HepG2 (cell line): ENCODE results near the gene BCAS3. TPM values are rescaled to one million over a fixed set of nuclear protein-coding genes. Genes with fewer than 3 reads are reported as not detected.

Experiments
- ATAC-seq: fragments of 200-7000 bp; cut with Tn5 transposase; 3 replicates; pipeline ENCODE4 v1.9.1; 2020; ENCODE audit warnings: mild to moderate bottlenecking, moderate library complexity
- BruUV-seq: library from RNA; stranded (reverse); fragments of 400-500 nt; replicated peaks from 2 replicates; lab custom pipeline; 2021; lab: Mats Ljungman, UMichigan
- CTCF ChIA-PET: fragments of 300-600 bp; formaldehyde crosslinking; extraction: SDS; loops from one replicate; lab custom pipeline; 2021; ENCODE audit warnings: low total read pairs, inconsistent platforms, low intra/inter-chr PET ratio; lab: Yijun Ruan, JAX
- POLR2A ChIA-PET: fragments of 350-600 bp; sonication (Branson Sonifier 250); formaldehyde crosslinking; loops from one replicate; lab custom pipeline; 2020; ENCODE audit warnings: antibody characterized with exemption, inconsistent platforms; lab: Yijun Ruan, JAX
- DNase-seq: peaks from one replicate; pipeline ENCODE4 v3.0.0-alpha.2; 2015; ENCODE audit warnings: low spot score
- FAIRE-seq: peaks from 3 replicates; lab custom pipeline; 2011; peaks lifted over from hg19 to GRCh38; lab: Jason Lieb, UNC
- H2AFZ ChIP-seq: one replicate; pipeline ENCODE4 v1.6.1; 2011; ENCODE audit warnings: low read length, inconsistent platforms
- H3K27ac ChIP-seq: fragments of 300-600 bp; 3 replicates; pipeline ENCODE4 v1.8.0; 2011; ENCODE audit warnings: mixed run types, mild to moderate bottlenecking, mixed read lengths, low read length, inconsistent platforms; ENCODE audit not compliant: insufficient read depth; ENCODE audit errors: extremely low read length
- H3K27me3 ChIP-seq, 2 experiments: fragments of 200-600 bp in 1 of 2; 2 replicates in 1 of 2; 3 replicates in 1 of 2; pipeline versions ENCODE4 v1.6.0 to v1.8.0; 2011; ENCODE audit warnings: low read length in 2 of 2, mild to moderate bottlenecking in 2 of 2, moderate library complexity in 2 of 2, inconsistent platforms in 1 of 2; ENCODE audit not compliant: insufficient read depth in 2 of 2, control insufficient read depth in 1 of 2
- H3K36me3 ChIP-seq, 2 experiments: fragments of 200-600 bp in 1 of 2; replicated peaks in 1 of 2; 2 replicates in 1 of 2; 3 replicates in 1 of 2; pipeline versions ENCODE4 v1.5.1 to v1.8.0; 2011; ENCODE audit warnings: low read length in 2 of 2, inconsistent platforms in 1 of 2; ENCODE audit not compliant: insufficient read depth in 2 of 2, control insufficient read depth in 1 of 2
- H3K4me1 ChIP-seq: 2 replicates; pipeline ENCODE4 v1.5.1; 2012; ENCODE audit warnings: low read length, inconsistent platforms; ENCODE audit not compliant: insufficient read depth
- H3K4me2 ChIP-seq: 2 replicates; pipeline ENCODE4 v1.6.0; 2011; ENCODE audit warnings: low read depth, low read length, inconsistent platforms
- H3K4me3 ChIP-seq, 3 experiments: fragments of 200-600 bp in 1 of 3; sonication (generic), shearing (Covaris generic) in 1 of 3; replicated peaks in 1 of 3; 2 replicates each; pipeline ENCODE4 v1.5.1; 2011 to 2016; ENCODE audit warnings: low read length in 3 of 3, inconsistent platforms in 2 of 3, low read depth in 2 of 3, mild to moderate bottlenecking in 2 of 3, control low read depth in 1 of 3, mixed read lengths in 1 of 3; ENCODE audit not compliant: insufficient read depth in 1 of 3
- H3K79me2 ChIP-seq: one replicate; pipeline ENCODE4 v1.6.1; 2011; ENCODE audit warnings: low read length, inconsistent platforms; ENCODE audit not compliant: insufficient read depth
- H3K9ac ChIP-seq: 2 replicates; pipeline ENCODE4 v1.6.0; 2011; ENCODE audit warnings: mild to moderate bottlenecking, low read depth, low read length, inconsistent platforms; ENCODE audit not compliant: insufficient read depth
- H3K9me3 ChIP-seq: 2 replicates; pipeline ENCODE4 v1.5.1; 2012; ENCODE audit warnings: mild to moderate bottlenecking, low read length
- H4K20me1 ChIP-seq: 2 replicates; pipeline ENCODE4 v1.6.0; 2011; ENCODE audit warnings: inconsistent platforms, mild to moderate bottlenecking, low read length, moderate library complexity; ENCODE audit not compliant: insufficient read depth
- AKAP8 ChIP-seq: sonication (generic); formaldehyde crosslinking; IDR thresholded peaks from 2 replicates; pipeline ENCODE4 v1.5.1; 2020; ENCODE audit warnings: mild to moderate bottlenecking, missing genetic modification reagents
- DMAP1 ChIP-seq: IDR thresholded peaks from 2 replicates; pipeline ENCODE4 v1.6.1; 2016
- EHMT2 ChIP-seq: fragments of 200-600 bp; sonication (generic); IDR thresholded peaks from 2 replicates; pipeline ENCODE4 v1.7.0; 2017; ENCODE audit warnings: antibody characterized with exemption, low read depth, low read length, borderline replicate concordance
- GATAD1 ChIP-seq: IDR thresholded peaks from 2 replicates; pipeline ENCODE4 v1.6.1; 2016; ENCODE audit warnings: missing genetic modification reagents, missing compliant biosample characterization
- KMT2B ChIP-seq: IDR thresholded peaks from 2 replicates; pipeline ENCODE4 v1.6.1; 2016; ENCODE audit warnings: missing genetic modification reagents, missing compliant biosample characterization
- LBX2 ChIP-seq: sonication (generic); formaldehyde crosslinking; IDR thresholded peaks from 2 replicates; pipeline ENCODE4 v1.5.0; 2020; ENCODE audit warnings: missing genetic modification reagents, mild to moderate bottlenecking, borderline replicate concordance
- NFYB ChIP-seq: sonication (generic); formaldehyde crosslinking; IDR thresholded peaks from 2 replicates; pipeline ENCODE4 v1.4.0; 2020; ENCODE audit warnings: missing genetic modification reagents
- NR0B2 ChIP-seq: sonication (generic); formaldehyde crosslinking; IDR thresholded peaks from 2 replicates; pipeline ENCODE4 v1.4.0; 2020; ENCODE audit warnings: mild to moderate bottlenecking, missing genetic modification reagents
- NR3C1 ChIP-seq: sonication (generic); formaldehyde crosslinking; IDR thresholded peaks from 2 replicates; pipeline ENCODE4 v1.4.0; 2020; ENCODE audit warnings: missing genetic modification reagents
- POGK ChIP-seq: sonication (generic); formaldehyde crosslinking; conservative IDR thresholded peaks from 2 replicates; pipeline ENCODE4 v1.8.0; 2022; ENCODE audit warnings: mild to moderate bottlenecking, moderate library complexity, missing genetic modification reagents
- RNF2 ChIP-seq: fragments of 450-650 bp; conservative IDR thresholded peaks from 2 replicates; pipeline ENCODE4 v1.6.1; 2016; ENCODE audit warnings: low read depth
- SRSF9 ChIP-seq: fragments of 200-400 bp; formaldehyde crosslinking; IDR thresholded peaks from 2 replicates; pipeline ENCODE4 v1.6.1; 2018; ENCODE audit warnings: borderline replicate concordance, mild to moderate bottlenecking, low read depth, low read length; ENCODE audit not compliant: insufficient read depth, poor library complexity, severe bottlenecking
- TMF1 ChIP-seq: sonication (generic); formaldehyde crosslinking; IDR thresholded peaks from 2 replicates; pipeline ENCODE4 v1.8.1; 2022; ENCODE audit warnings: low read depth, missing genetic modification reagents
- ZNF510 ChIP-seq: sonication (generic); formaldehyde crosslinking; IDR thresholded peaks from 2 replicates; pipeline ENCODE4 v1.4.0; 2020; ENCODE audit warnings: low read depth, mild to moderate bottlenecking, missing genetic modification reagents
- ZNF570 ChIP-seq: sonication (generic); formaldehyde crosslinking; IDR thresholded peaks from 2 replicates; pipeline ENCODE4 v1.4.0; 2020; ENCODE audit warnings: mild to moderate bottlenecking, missing genetic modification reagents, borderline replicate concordance
- ZNF850 ChIP-seq: sonication (generic); formaldehyde crosslinking; conservative IDR thresholded peaks from 2 replicates; pipeline ENCODE4 v1.9.0; 2021; ENCODE audit warnings: mild to moderate bottlenecking, missing genetic modification reagents
- ZNF879 ChIP-seq: sonication (generic); formaldehyde crosslinking; IDR thresholded peaks from 2 replicates; pipeline ENCODE4 v1.8.1; 2023; ENCODE audit warnings: missing genetic modification reagents
- ZSCAN29 ChIP-seq: sonication (generic); formaldehyde crosslinking; conservative IDR thresholded peaks from 2 replicates; pipeline ENCODE4 v1.4.0; 2020; ENCODE audit warnings: mild to moderate bottlenecking, missing genetic modification reagents
- ZSCAN9 ChIP-seq: IDR thresholded peaks from 2 replicates; pipeline ENCODE4 v1.6.1; 2016; ENCODE audit warnings: borderline replicate concordance
- WGBS: methylation state at CpG from one replicate; pipeline ENCODE4 v1.1.6; 2017; ENCODE audit warnings: low lambda C conversion rate; 5-methylcytosine and 5-hydroxymethylcytosine counted together
- in situ Hi-C: cut with HindIII; loops from 2 replicates; pipeline ENCODE4 v1.10.0; 2017; ENCODE audit warnings: low pct_unique_long_range_greater_than_20kb; ENCODE audit not compliant: extremely low pct_ligation_motif_present
- intact Hi-C: fragments of 100-400 bp; cut with micrococcal nuclease; formaldehyde crosslinking; loops from one replicate; pipeline ENCODE4 v1.10.0; 2022; ENCODE audit not compliant: unreplicated experiment
- polyA plus RNA-seq, 8 experiments: library from polyadenylated mRNA; depleted of rRNA in 3 of 8; stranded (reverse) in 7 of 8; unstranded in 1 of 8; fragments of >200 nt; fragmentation: Illumina TruSeq in 4 of 8; extraction: Trizol in 4 of 8; gene quantifications; 2 replicates each; pipeline versions ENCODE4 v1.2.1 to v1.2.3, GENCODE V29; 2011 to 2016; ENCODE audit warnings: low read depth in 4 of 8, missing spikeins in 1 of 8, mixed read lengths in 1 of 8; ENCODE audit not compliant: insufficient read depth in 1 of 8
- total RNA-seq, 5 experiments: library from RNA; depleted of rRNA; stranded (reverse); fragments of >200 nt; fragmentation: Illumina TruSeq; extraction: Trizol; gene quantifications; 2 replicates each; pipeline ENCODE4 v1.2.3, GENCODE V29; 2016; ENCODE audit warnings: low read depth in 1 of 5
- TF ChIP-seq, protein P1 (sequence below): sonication (generic); formaldehyde crosslinking; IDR thresholded peaks from 2 replicates; pipeline ENCODE4 v1.5.1; 2020; ENCODE audit warnings: mild to moderate bottlenecking, missing genetic modification reagents, moderate library complexity

Gene BCAS3
- total and polyA plus RNA-seq, 2 of the 13 experiments (the other 11 are each of a cell fraction or from before 2014, with no cell fraction given) = 10.7 to 11.2 TPM

DNA sequence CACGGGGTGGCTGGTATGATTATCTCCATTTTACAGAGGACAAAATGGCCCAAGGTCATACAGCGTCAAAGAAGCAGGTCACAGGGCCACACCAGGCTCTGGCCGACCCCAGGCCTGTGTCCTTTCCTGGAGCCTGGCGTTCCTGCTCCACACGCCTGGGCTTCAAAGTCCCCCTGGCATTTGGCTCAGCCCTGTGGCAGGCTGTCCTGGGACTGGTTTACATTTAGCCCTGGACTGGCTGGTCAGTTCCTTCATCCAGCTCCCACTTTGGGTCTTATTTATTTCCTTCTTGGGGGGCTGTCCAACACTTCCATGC, 737.2 kb downstream of the BCAS3 start:
- no peak overlapping the region for H3K4me3 ChIP-seq
- FAIRE-seq = no peak
- intact Hi-C loops = loop anchor here (5.0 kb wide), 1 partner anchor 422 kb away; no protein-coding TSS in a partner anchor
- POLR2A ChIA-PET = interaction anchor here (0.6 to 1.1 kb wide), 2 partner anchors 15 to 1427 kb away, joined by 3 to 6 read pairs; partner anchors contain the start of gene TBX2
- DNase-seq = no peak
- H3K9me3 ChIP-seq = no peaks in the 10 kb centered on the region
- H3K36me3 ChIP-seq = no peaks in the 10 kb centered on the region
- in situ Hi-C loops = loop anchor here (5.0 to 10.0 kb wide), 3 partner anchors 77 to 420 kb away; no protein-coding TSS in a partner anchor
- no peaks in the 10 kb centered on the region for H4K20me1 ChIP-seq
- no peaks in the 10 kb centered on the region for H3K79me2 ChIP-seq
- H3K27ac ChIP-seq = no peak overlapping the region
- no peaks in the 10 kb centered on the region for H3K27me3 ChIP-seq
- H2AFZ ChIP-seq = no peak overlapping the region
- CTCF ChIA-PET = interaction anchor here (1.0 kb wide), 1 partner anchor 135 kb away, joined by 3 read pairs; no protein-coding TSS in a partner anchor
- no TSS peak for BruUV-seq
- H3K4me2 ChIP-seq = peak overlapping the region; percentile 91
- peaks cover 64% of the 10 kb centered on the region for H3K4me1 ChIP-seq
- 59% methylated on average over 5 of the region's 5 CpGs for WGBS
- ATAC-seq = no peak
- H3K9ac ChIP-seq = no peak overlapping the region
- TF ChIP-seq ZNF510 (CRISPR knock-in tag) (no peak), AKAP8 (no peak), ZNF879 (CRISPR knock-in tag) (no peak), TMF1 (no peak), NFYB (CRISPR knock-in tag) (no peak), EHMT2 (no peak), ZNF850 (CRISPR knock-in tag) (no peak), GATAD1 (CRISPR knock-in tag) (no peak), RNF2 (no peak), KMT2B (CRISPR knock-in tag) (no peak), NR3C1 (no peak), NR0B2 (CRISPR knock-in tag) (0 out of 2 replicates have a peak, but pooled peaks have one; percentile 16), LBX2 (CRISPR knock-in tag) (0 out of 2 replicates have a peak, but pooled peaks have one; percentile 44), ZNF570 (CRISPR knock-in tag) (no peak), ZSCAN9 (no peak), SRSF9 (no peak), ZSCAN29 (CRISPR knock-in tag) (no peak), POGK (CRISPR knock-in tag) (0 out of 2 replicates have a peak, but pooled peaks have one; percentile 32), DMAP1 (CRISPR knock-in tag) (peak; percentile 14; the same call in 1 of the 2 replicates)
- TF ChIP-seq, protein P1, sequence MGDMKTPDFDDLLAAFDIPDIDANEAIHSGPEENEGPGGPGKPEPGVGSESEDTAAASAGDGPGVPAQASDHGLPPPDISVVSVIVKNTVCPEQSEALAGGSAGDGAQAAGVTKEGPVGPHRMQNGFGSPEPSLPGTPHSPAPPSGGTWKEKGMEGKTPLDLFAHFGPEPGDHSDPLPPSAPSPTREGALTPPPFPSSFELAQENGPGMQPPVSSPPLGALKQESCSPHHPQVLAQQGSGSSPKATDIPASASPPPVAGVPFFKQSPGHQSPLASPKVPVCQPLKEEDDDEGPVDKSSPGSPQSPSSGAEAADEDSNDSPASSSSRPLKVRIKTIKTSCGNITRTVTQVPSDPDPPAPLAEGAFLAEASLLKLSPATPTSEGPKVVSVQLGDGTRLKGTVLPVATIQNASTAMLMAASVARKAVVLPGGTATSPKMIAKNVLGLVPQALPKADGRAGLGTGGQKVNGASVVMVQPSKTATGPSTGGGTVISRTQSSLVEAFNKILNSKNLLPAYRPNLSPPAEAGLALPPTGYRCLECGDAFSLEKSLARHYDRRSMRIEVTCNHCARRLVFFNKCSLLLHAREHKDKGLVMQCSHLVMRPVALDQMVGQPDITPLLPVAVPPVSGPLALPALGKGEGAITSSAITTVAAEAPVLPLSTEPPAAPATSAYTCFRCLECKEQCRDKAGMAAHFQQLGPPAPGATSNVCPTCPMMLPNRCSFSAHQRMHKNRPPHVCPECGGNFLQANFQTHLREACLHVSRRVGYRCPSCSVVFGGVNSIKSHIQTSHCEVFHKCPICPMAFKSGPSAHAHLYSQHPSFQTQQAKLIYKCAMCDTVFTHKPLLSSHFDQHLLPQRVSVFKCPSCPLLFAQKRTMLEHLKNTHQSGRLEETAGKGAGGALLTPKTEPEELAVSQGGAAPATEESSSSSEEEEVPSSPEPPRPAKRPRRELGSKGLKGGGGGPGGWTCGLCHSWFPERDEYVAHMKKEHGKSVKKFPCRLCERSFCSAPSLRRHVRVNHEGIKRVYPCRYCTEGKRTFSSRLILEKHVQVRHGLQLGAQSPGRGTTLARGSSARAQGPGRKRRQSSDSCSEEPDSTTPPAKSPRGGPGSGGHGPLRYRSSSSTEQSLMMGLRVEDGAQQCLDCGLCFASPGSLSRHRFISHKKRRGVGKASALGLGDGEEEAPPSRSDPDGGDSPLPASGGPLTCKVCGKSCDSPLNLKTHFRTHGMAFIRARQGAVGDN (CRISPR knock-in tag) = 0 out of 2 replicates have a peak, but pooled peaks have one; percentile 20
